H9 (cell line): ENCODE measurements around the gene CDK6. TPM values are rescaled to one million over a fixed set of nuclear protein-coding genes. Genes with fewer than 3 reads are reported as not detected.

ENCODE experiments used
- DNase-seq: peaks from one replicate; pipeline ENCODE4 v3.0.0-alpha.2; 2017
- H2AFZ ChIP-seq: one replicate; pipeline ENCODE4 v1.6.1; 2013; ENCODE audit warnings: mild to moderate bottlenecking, low read length, control low read depth, moderate library complexity
- H2AK5ac ChIP-seq: 2 replicates; pipeline ENCODE4 v1.6.1; 2013; ENCODE audit warnings: low read length, control low read depth, mixed read lengths; ENCODE audit not compliant: insufficient read length
- H2BK120ac ChIP-seq: one replicate; pipeline ENCODE4 v1.6.1; 2013; ENCODE audit warnings: low read depth, mild to moderate bottlenecking, low read length, control low read depth, inconsistent platforms; ENCODE audit not compliant: poor library complexity, severe bottlenecking
- H2BK12ac ChIP-seq: 2 replicates; pipeline ENCODE4 v1.6.1; 2013; ENCODE audit warnings: low read length, control low read depth, mixed read lengths, low read depth; ENCODE audit not compliant: insufficient read length
- H2BK15ac ChIP-seq: 2 replicates; pipeline ENCODE4 v1.6.1; 2013; ENCODE audit warnings: low read depth, low read length, control low read depth
- H2BK20ac ChIP-seq: one replicate; pipeline ENCODE4 v1.6.1; 2013; ENCODE audit warnings: low read depth, mild to moderate bottlenecking, low read length, control low read depth, inconsistent platforms; ENCODE audit not compliant: poor library complexity, severe bottlenecking
- H2BK5ac ChIP-seq: 2 replicates; pipeline ENCODE4 v1.6.1; 2013; ENCODE audit warnings: low read length, control low read depth, mixed read lengths; ENCODE audit not compliant: insufficient read length
- H3K14ac ChIP-seq: 2 replicates; pipeline ENCODE4 v1.6.1; 2013; ENCODE audit warnings: low read length, control low read depth; ENCODE audit not compliant: insufficient read depth
- H3K18ac ChIP-seq: 2 replicates; pipeline ENCODE4 v1.6.1; 2013; ENCODE audit warnings: low read depth, mild to moderate bottlenecking, mixed read lengths, low read length, control low read depth; ENCODE audit not compliant: insufficient read length
- H3K23ac ChIP-seq: 2 replicates; pipeline ENCODE4 v1.6.1; 2013; ENCODE audit warnings: low read length, control low read depth, mixed read lengths, low read depth; ENCODE audit not compliant: insufficient read length
- H3K23me2 ChIP-seq: 2 replicates; pipeline ENCODE4 v1.6.1; 2013; ENCODE audit warnings: low read depth, mild to moderate bottlenecking, mixed read lengths, low read length, control low read depth; ENCODE audit not compliant: insufficient read length, poor library complexity, severe bottlenecking
- H3K27ac ChIP-seq: 2 replicates; pipeline ENCODE4 v1.5.1; 2013; ENCODE audit warnings: low read length, control low read depth, mixed read lengths, low read depth; ENCODE audit not compliant: insufficient read length
- H3K27me3 ChIP-seq: 2 replicates; pipeline ENCODE4 v1.6.1; 2013; ENCODE audit warnings: low read length, control low read depth, inconsistent platforms; ENCODE audit not compliant: insufficient read depth
- H3K4ac ChIP-seq: 2 replicates; pipeline ENCODE4 v1.6.1; 2013; ENCODE audit warnings: low read depth, mild to moderate bottlenecking, control low read depth, inconsistent platforms, low read length, moderate library complexity
- H3K4me1 ChIP-seq: 2 replicates; pipeline ENCODE4 v1.6.1; 2013; ENCODE audit warnings: low read length, control low read depth, inconsistent platforms; ENCODE audit not compliant: insufficient read depth
- H3K4me2 ChIP-seq: 2 replicates; pipeline ENCODE4 v1.6.1; 2013; ENCODE audit warnings: low read length, control low read depth, mixed read lengths; ENCODE audit not compliant: insufficient read length, insufficient read depth
- H3K56ac ChIP-seq: 2 replicates; pipeline ENCODE4 v1.6.1; 2013; ENCODE audit warnings: low read depth, mild to moderate bottlenecking, mixed read lengths, low read length, control low read depth; ENCODE audit not compliant: insufficient read length
- H3K79me1 ChIP-seq: 2 replicates; pipeline ENCODE4 v1.6.1; 2013; ENCODE audit warnings: low read depth, mild to moderate bottlenecking, moderate library complexity, low read length, control low read depth, inconsistent platforms; ENCODE audit not compliant: insufficient read depth, poor library complexity, severe bottlenecking
- H3K79me2 ChIP-seq: 2 replicates; pipeline ENCODE4 v1.6.1; 2013; ENCODE audit warnings: low read length, control low read depth, inconsistent platforms; ENCODE audit not compliant: insufficient read depth
- H3K9ac ChIP-seq: 2 replicates; pipeline ENCODE4 v1.6.1; 2013; ENCODE audit warnings: low read length, control low read depth, mixed read lengths; ENCODE audit not compliant: insufficient read length; ENCODE audit errors: extremely low read depth
- H3K9me3 ChIP-seq: one replicate; pipeline ENCODE4 v1.6.1; 2013; ENCODE audit warnings: low read depth, low read length, inconsistent platforms; ENCODE audit not compliant: control insufficient read depth
- H3T11ph ChIP-seq: one replicate; pipeline ENCODE4 v1.6.1; 2013; ENCODE audit warnings: mild to moderate bottlenecking, low read length, control low read depth, inconsistent platforms
- H4K20me1 ChIP-seq: one replicate; pipeline ENCODE4 v1.6.1; 2013; ENCODE audit not compliant: control insufficient read depth, insufficient read length, insufficient read depth
- H4K5ac ChIP-seq: 2 replicates; pipeline ENCODE4 v1.6.1; 2013; ENCODE audit warnings: low read depth, mild to moderate bottlenecking, mixed read lengths, low read length, control low read depth; ENCODE audit not compliant: insufficient read length
- H4K8ac ChIP-seq: replicated peaks from 2 replicates; pipeline ENCODE4 v1.6.1; 2013; ENCODE audit warnings: low read length, control low read depth, mixed read lengths, low read depth; ENCODE audit not compliant: insufficient read length
- H4K91ac ChIP-seq: 2 replicates; pipeline ENCODE4 v1.6.1; 2013; ENCODE audit warnings: low read depth, mild to moderate bottlenecking, moderate library complexity, mixed read lengths, low read length, control low read depth; ENCODE audit not compliant: insufficient read length
- H3K27ac Mint-ChIP-seq, 3 experiments: 2 replicates in 2 of 3; 3 replicates in 1 of 3; pipeline ENCODE4 v1.8.0; 2020 to 2021; ENCODE audit warnings: mixed read lengths in 3 of 3, mild to moderate bottlenecking in 1 of 3, moderate library complexity in 1 of 3
- H3K27me3 Mint-ChIP-seq: 2 replicates; pipeline ENCODE4 v1.8.0; 2021; ENCODE audit warnings: low read depth, mild to moderate bottlenecking, moderate library complexity, mixed read lengths
- H3K36me3 Mint-ChIP-seq, 3 experiments: 2 replicates in 2 of 3; 3 replicates in 1 of 3; pipeline ENCODE4 v1.8.0; 2020 to 2021; ENCODE audit warnings: low read depth in 3 of 3, mixed read lengths in 3 of 3; ENCODE audit not compliant: insufficient read depth in 1 of 3
- H3K4me1 Mint-ChIP-seq, 2 experiments: 2 replicates each; pipeline ENCODE4 v1.8.0; 2020; ENCODE audit warnings: mixed read lengths in 2 of 2
- H3K4me3 Mint-ChIP-seq, 2 experiments: 2 replicates in 1 of 2; 3 replicates in 1 of 2; pipeline ENCODE4 v1.8.0; 2020 to 2021; ENCODE audit warnings: mild to moderate bottlenecking in 2 of 2, mixed read lengths in 2 of 2, moderate library complexity in 1 of 2
- H3K9me3 Mint-ChIP-seq, 2 experiments: 2 replicates in 1 of 2; 3 replicates in 1 of 2; pipeline ENCODE4 v1.8.0; 2020; ENCODE audit warnings: mild to moderate bottlenecking in 2 of 2, mixed read lengths in 2 of 2, moderate library complexity in 1 of 2
- WGBS: extraction: QIAGEN DNeasy Blood & Tissue Kit; methylation state at CpG from one replicate; pipeline ENCODE4 v1.1.7; 2013; ENCODE audit warnings: missing lambda C conversion rate, low lambda C conversion rate, mixed read lengths; ENCODE audit not compliant: insufficient read length; ENCODE audit errors: extremely low coverage; 5-methylcytosine and 5-hydroxymethylcytosine counted together
- total RNA-seq: library from RNA; stranded (reverse); gene quantifications from 2 replicates; pipeline ENCODE4 v1.2.1, GENCODE V29; 2021
- TF ChIP-seq, protein P1 (sequence below): fragments of 200-600 bp; sonication (generic); conservative IDR thresholded peaks from 3 replicates; pipeline ENCODE4 v1.8.0; 2021; ENCODE audit warnings: antibody characterized with exemption, mild to moderate bottlenecking

The CDK6 gene
- total RNA-seq, 1 experiment from 2014 or later: 30.0 TPM

DNA sequence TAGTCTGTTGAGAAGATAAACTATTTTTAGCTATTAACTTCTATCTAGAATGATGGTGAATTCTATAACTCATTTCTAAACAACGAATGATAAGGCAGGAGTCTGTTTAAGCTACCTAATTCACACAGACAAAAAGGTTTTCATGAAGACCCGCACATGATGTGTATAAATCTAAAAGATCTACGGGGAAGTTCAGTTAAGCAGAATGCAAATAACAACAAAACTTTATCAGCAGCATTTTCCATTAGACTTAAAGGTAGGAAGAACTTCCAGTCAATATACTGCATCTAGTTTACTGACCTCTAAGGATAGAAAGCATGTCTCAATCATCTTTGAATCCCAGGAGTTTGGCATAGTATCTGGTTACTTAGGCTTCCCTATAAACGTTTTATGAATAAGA is 62.6 kb downstream of the CDK6 start:
- Histone ChIP-seq H4K8ac (no peak overlapping the region), H3K27ac (no peak overlapping the region), H2BK15ac (no peak overlapping the region), H4K91ac (no peak overlapping the region), H3K27me3 (no peaks in the 10 kb centered on the region), H3K4me1 (peaks cover 1% of the 10 kb centered on the region), H3K4me2 (no peak overlapping the region), H2BK5ac (no peak overlapping the region), H4K5ac (no peak overlapping the region), H3K79me2 (no peaks in the 10 kb centered on the region), H2AFZ (no peak overlapping the region), H3K9me3 (no peaks in the 10 kb centered on the region), H4K20me1 (no peaks in the 10 kb centered on the region), H2BK12ac (no peak overlapping the region), H3T11ph (no peak overlapping the region), H3K9ac (no peak overlapping the region), H2BK120ac (no peak overlapping the region), H3K23me2 (no peaks in the 10 kb centered on the region), H3K14ac (no peak overlapping the region), H2BK20ac (no peak overlapping the region), H3K4ac (no peak overlapping the region), H2AK5ac (no peak overlapping the region), H3K56ac (no peak overlapping the region), H3K23ac (no peak overlapping the region), H3K18ac (no peak overlapping the region), H3K79me1 (no peaks in the 10 kb centered on the region)
- TF ChIP-seq, protein P1, sequence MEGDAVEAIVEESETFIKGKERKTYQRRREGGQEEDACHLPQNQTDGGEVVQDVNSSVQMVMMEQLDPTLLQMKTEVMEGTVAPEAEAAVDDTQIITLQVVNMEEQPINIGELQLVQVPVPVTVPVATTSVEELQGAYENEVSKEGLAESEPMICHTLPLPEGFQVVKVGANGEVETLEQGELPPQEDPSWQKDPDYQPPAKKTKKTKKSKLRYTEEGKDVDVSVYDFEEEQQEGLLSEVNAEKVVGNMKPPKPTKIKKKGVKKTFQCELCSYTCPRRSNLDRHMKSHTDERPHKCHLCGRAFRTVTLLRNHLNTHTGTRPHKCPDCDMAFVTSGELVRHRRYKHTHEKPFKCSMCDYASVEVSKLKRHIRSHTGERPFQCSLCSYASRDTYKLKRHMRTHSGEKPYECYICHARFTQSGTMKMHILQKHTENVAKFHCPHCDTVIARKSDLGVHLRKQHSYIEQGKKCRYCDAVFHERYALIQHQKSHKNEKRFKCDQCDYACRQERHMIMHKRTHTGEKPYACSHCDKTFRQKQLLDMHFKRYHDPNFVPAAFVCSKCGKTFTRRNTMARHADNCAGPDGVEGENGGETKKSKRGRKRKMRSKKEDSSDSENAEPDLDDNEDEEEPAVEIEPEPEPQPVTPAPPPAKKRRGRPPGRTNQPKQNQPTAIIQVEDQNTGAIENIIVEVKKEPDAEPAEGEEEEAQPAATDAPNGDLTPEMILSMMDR: no peak
- Mint-ChIP-seq H3K9me3 (peaks cover 11 to 12% of the 10 kb centered on the region in 2 experiments; a peak in 4 of 5 replicates), H3K4me3 (no peak overlapping the region), H3K27me3 (no peaks in the 10 kb centered on the region), H3K27ac (no peak overlapping the region), H3K36me3 (peaks cover 15 to 17% (median 16%) of the 10 kb centered on the region in 3 experiments), H3K4me1 (peaks cover 21% of the 10 kb centered on the region in 2 experiments)
- no CpG with 5 or more reads among the region's 4 CpGs for WGBS
- no peak for DNase-seq
